CD4-positive, alpha-beta T cell (primary cell): ENCODE results near the gene MLLT10. TPM values are rescaled to one million over a fixed set of nuclear protein-coding genes. Genes with fewer than 3 reads are reported as not detected.

Experiments
- ATAC-seq: fragments of 200-7000 bp; cut with Tn5 transposase; one replicate; pipeline ENCODE4 v1.10.0; 2022; ENCODE audit warnings: mild to moderate bottlenecking; ENCODE audit not compliant: poor library complexity
- CTCF ChIA-PET: fragments of 350-600 bp; sonication (Branson Sonifier 250); formaldehyde crosslinking; loops from one replicate; lab custom pipeline; 2021; ENCODE audit warnings: antibody characterized with exemption, inconsistent platforms; lab: Charles Lee
- POLR2A ChIA-PET: fragments of 350-600 bp; sonication (Branson Sonifier 250); formaldehyde crosslinking; loops from one replicate; lab custom pipeline; 2021; ENCODE audit warnings: antibody characterized with exemption, inconsistent platforms; lab: Charles Lee
- DNase-seq, 14 experiments: peaks; one replicate each; pipeline ENCODE4 v3.0.0-alpha.2; 2013 to 2020; ENCODE audit warnings: mixed read lengths in 2 of 14
- H3K27ac ChIP-seq, 2 donors: one replicate each; pipeline versions ENCODE4 v1.5.1 to v1.7.0; 2013; ENCODE audit warnings: low read length in 2 of 2, low read depth in 1 of 2, mild to moderate bottlenecking in 1 of 2
- H3K27me3 ChIP-seq, 2 experiments: 1 replicate in 1 of 2; 2 replicates in 1 of 2; pipeline versions ENCODE4 v1.6.1 to v1.7.0; 2013; ENCODE audit warnings: low read length in 2 of 2, control low read depth in 1 of 2, mild to moderate bottlenecking in 1 of 2, moderate library complexity in 1 of 2; ENCODE audit not compliant: insufficient read depth in 2 of 2, control insufficient read depth in 1 of 2
- H3K36me3 ChIP-seq: one replicate; pipeline ENCODE4 v1.6.1; 2013; ENCODE audit warnings: low read length, control low read depth; ENCODE audit not compliant: insufficient read depth
- H3K4me1 ChIP-seq: one replicate; pipeline ENCODE4 v1.6.1; 2013; ENCODE audit warnings: low read length, control low read depth; ENCODE audit not compliant: insufficient read depth
- H3K4me3 ChIP-seq: one replicate; pipeline ENCODE4 v1.5.1; 2013; ENCODE audit warnings: mild to moderate bottlenecking, low read length, moderate library complexity
- H3K9me3 ChIP-seq, 2 experiments: 1 replicate in 1 of 2; 2 replicates in 1 of 2; pipeline versions ENCODE4 v1.6.1 to v1.7.0; 2013; ENCODE audit warnings: low read length in 2 of 2, mild to moderate bottlenecking in 2 of 2, control low read depth in 1 of 2, moderate library complexity in 1 of 2; ENCODE audit not compliant: control insufficient read depth in 1 of 2, insufficient read depth in 1 of 2
- H3K27ac Mint-ChIP-seq: one replicate; pipeline ENCODE4 v1.8.0; 2020; ENCODE audit warnings: mixed read lengths
- H3K27me3 Mint-ChIP-seq: one replicate; pipeline ENCODE4 v1.8.0; 2021; ENCODE audit warnings: mixed read lengths
- H3K36me3 Mint-ChIP-seq: one replicate; pipeline ENCODE4 v1.8.0; 2021; ENCODE audit warnings: low read depth, mixed read lengths
- H3K4me1 Mint-ChIP-seq: one replicate; pipeline ENCODE4 v1.8.0; 2021; ENCODE audit warnings: low read depth, mixed read lengths
- H3K4me3 Mint-ChIP-seq: one replicate; pipeline ENCODE4 v1.8.0; 2020; ENCODE audit warnings: mild to moderate bottlenecking, mixed read lengths
- H3K9me3 Mint-ChIP-seq: one replicate; pipeline ENCODE4 v1.8.0; 2020; ENCODE audit warnings: mixed read lengths
- CTCF ChIP-seq: fragments of 200-600 bp; IDR thresholded peaks from one replicate; pipeline ENCODE4 v1.8.0; 2022; ENCODE audit warnings: antibody characterized with exemption, mild to moderate bottlenecking
- intact Hi-C, 2 experiments: fragments of 100-400 bp; cut with DNase I in 1 of 2; cut with micrococcal nuclease in 1 of 2; formaldehyde crosslinking; loops; one replicate each; pipeline versions ENCODE4 v1.15.1 to v1.9.0; 2023 to 2025; cut with DNase I, micrococcal nuclease
- total RNA-seq, 174 experiments: library from RNA in 2 of 174; stranded (reverse) in 2 of 174; gene quantifications; one replicate each; pipeline ENCODE4 v1.2.3 and lab custom pipeline; 2021 to 2026

Gene MLLT10
- total RNA-seq, 2 experiments from 2014 or later: 46.0 to 64.1 TPM

GRCh38 chr10:21692916-21693315 lies 158.9 kb downstream of the MLLT10 start:
- CTCF ChIA-PET: no interaction called here
- Mint-ChIP-seq H3K4me1 (peaks cover 33% of the 10 kb centered on the region), H3K36me3 (peaks cover 74% of the 10 kb centered on the region), H3K27me3 (no peaks in the 10 kb centered on the region), H3K4me3 (no peak overlapping the region), H3K9me3 (no peaks in the 10 kb centered on the region), H3K27ac (peak overlapping the region; percentile 64)
- Histone ChIP-seq H3K4me1 (no peaks in the 10 kb centered on the region), H3K9me3 (no peaks in the 10 kb centered on the region), H3K36me3 (peaks cover 17% of the 10 kb centered on the region), H3K27ac (no peak overlapping the region), H3K27me3 (no peaks in the 10 kb centered on the region), H3K4me3 (no peak overlapping the region)
- TF ChIP-seq CTCF: no peak
- intact Hi-C loops: no loop called here
- ATAC-seq (no peak), DNase-seq (no peak)
- POLR2A ChIA-PET: no interaction called here

GRCh38 chr10:21693418-21693817 lies 159.4 kb downstream of the MLLT10 start:
- Mint-ChIP-seq H3K4me3 (no peak overlapping the region), H3K27ac (peak overlapping the region; percentile 64), H3K4me1 (peaks cover 33% of the 10 kb centered on the region), H3K9me3 (peaks cover 2% of the 10 kb centered on the region), H3K36me3 (peaks cover 76% of the 10 kb centered on the region), H3K27me3 (no peaks in the 10 kb centered on the region)
- no peaks in the 10 kb centered on the region for H3K9me3 ChIP-seq
- ChIA-PET POLR2A (interaction anchor here (1.4 kb wide), 1 partner anchor 15 kb away, joined by 4 read pairs; no protein-coding TSS in a partner anchor), CTCF (interaction anchor here (1.1 kb wide), 1 partner anchor 198 kb away, joined by 3 read pairs; no protein-coding TSS in a partner anchor)
- H3K27ac ChIP-seq: no peak overlapping the region
- no peak for DNase-seq
- no peaks in the 10 kb centered on the region for H3K4me1 ChIP-seq
- no peaks in the 10 kb centered on the region for H3K27me3 ChIP-seq
- intact Hi-C loops: no loop called here
- H3K36me3 ChIP-seq: peaks cover 17% of the 10 kb centered on the region
- no peak overlapping the region for H3K4me3 ChIP-seq
- TF ChIP-seq CTCF: no peak
- no peak for ATAC-seq

- DNase-seq (no peak), ATAC-seq (no peak)
- H3K9me3 ChIP-seq: peaks cover 5 to 6% of the 10 kb centered on the region in 2 experiments
- CTCF ChIA-PET: interaction anchor here (0.5 to 0.7 kb wide), 2 partner anchors 194 to 866 kb away, joined by 3 to 7 read pairs; no protein-coding TSS in a partner anchor
- H3K9me3 Mint-ChIP-seq: peaks cover 3% of the 10 kb centered on the region
- no peaks in the 10 kb centered on the region for H3K27me3 Mint-ChIP-seq
- H3K27ac ChIP-seq: no peak overlapping the region
- H3K4me1 Mint-ChIP-seq: peaks cover 33% of the 10 kb centered on the region
- H3K36me3 ChIP-seq: peaks cover 12% of the 10 kb centered on the region
- H3K4me3 Mint-ChIP-seq: no peak overlapping the region
- intact Hi-C loops: no loop called here
- no peaks in the 10 kb centered on the region for H3K27me3 ChIP-seq
- H3K4me1 ChIP-seq: no peaks in the 10 kb centered on the region
- no peak for TF ChIP-seq CTCF
- POLR2A ChIA-PET: interaction anchor here (0.6 to 1.4 kb wide), 2 partner anchors 14 to 855 kb away, joined by 3 to 4 read pairs; no protein-coding TSS in a partner anchor
- H3K4me3 ChIP-seq: no peak overlapping the region
- peaks cover 80% of the 10 kb centered on the region for H3K36me3 Mint-ChIP-seq
- H3K27ac Mint-ChIP-seq: no peak overlapping the region
Observed at GRCh38 chr10:21694631-21695030, 160.6 kb downstream of the MLLT10 start.
